GM12878 (cell line): ENCODE results near the gene HRC. TPM values are rescaled to one million over a fixed set of nuclear protein-coding genes. Genes with fewer than 3 reads are reported as not detected.

ENCODE experiments used
- ATAC-seq: fragments of 200-7000 bp; cut with Tn5 transposase; 3 replicates; pipeline ENCODE4 v1.9.1; 2020; ENCODE audit warnings: mild to moderate bottlenecking, moderate library complexity
- BruUV-seq: library from RNA; stranded (reverse); fragments of 400-500 nt; replicated peaks from 2 replicates; lab custom pipeline; 2021; lab: Mats Ljungman, UMichigan
- CTCF ChIA-PET: fragments of 300-600 bp; sonication (Branson Sonifier 250); formaldehyde crosslinking; extraction: SDS; loops from one replicate; lab custom pipeline; 2021; ENCODE audit warnings: inconsistent platforms; lab: Yijun Ruan, JAX
- POLR2A ChIA-PET: fragments of 350-600 bp; formaldehyde crosslinking; extraction: SDS; loops from one replicate; lab custom pipeline; 2021; ENCODE audit warnings: inconsistent platforms; lab: Charles Lee
- RAD21 ChIA-PET: fragments of 300-600 bp; sonication (Branson Sonifier 250); formaldehyde crosslinking; loops from one replicate; lab custom pipeline; 2023; ENCODE audit warnings: antibody characterized with exemption; ENCODE audit not compliant: unreplicated experiment; lab: Charles Lee
- SMC1A ChIA-PET: fragments of 300-600 bp; sonication (Branson Sonifier 250); formaldehyde crosslinking; loops from one replicate; lab custom pipeline; 2023; ENCODE audit not compliant: unreplicated experiment, uncharacterized antibody; lab: Charles Lee
- DNase-seq: peaks from one replicate; pipeline ENCODE4 v3.0.0-alpha.2; 2011; ENCODE audit warnings: low read depth, low spot score
- FAIRE-seq: peaks from 3 replicates; lab custom pipeline; 2011; peaks lifted over from hg19 to GRCh38; lab: Jason Lieb, UNC
- H2AFZ ChIP-seq: 2 replicates; pipeline ENCODE4 v1.6.0; 2011; ENCODE audit warnings: low read depth, low read length, control low read depth; ENCODE audit not compliant: control insufficient read depth
- H3K27ac ChIP-seq: 2 replicates; pipeline ENCODE4 v1.5.1; 2011; ENCODE audit warnings: control low read depth; ENCODE audit not compliant: control insufficient read depth, insufficient read depth
- H3K27me3 ChIP-seq, 2 experiments: replicated peaks in 1 of 2; 2 replicates each; pipeline versions ENCODE4 v1.6.0 to v1.6.1; 2011; ENCODE audit warnings: low read length in 1 of 2; ENCODE audit not compliant: control insufficient read depth in 2 of 2, insufficient read depth in 2 of 2
- H3K36me3 ChIP-seq, 2 experiments: 2 replicates each; pipeline ENCODE4 v1.5.1; 2011; ENCODE audit warnings: low read length in 1 of 2; ENCODE audit not compliant: control insufficient read depth in 2 of 2, insufficient read depth in 2 of 2
- H3K4me1 ChIP-seq: 2 replicates; pipeline ENCODE4 v1.6.1; 2011; ENCODE audit warnings: mild to moderate bottlenecking, low read length, moderate library complexity, mixed read lengths; ENCODE audit not compliant: control insufficient read depth, insufficient read depth
- H3K4me2 ChIP-seq: 2 replicates; pipeline ENCODE4 v1.6.0; 2011; ENCODE audit warnings: control low read depth; ENCODE audit not compliant: control insufficient read depth, insufficient read depth
- H3K4me3 ChIP-seq: fragments of 200-600 bp; sonication (generic); 2 replicates; pipeline ENCODE4 v1.5.1; 2016
- H3K79me2 ChIP-seq: 2 replicates; pipeline ENCODE4 v1.6.0; 2011; ENCODE audit warnings: low read length; ENCODE audit not compliant: control insufficient read depth, insufficient read depth
- H3K9ac ChIP-seq: 2 replicates; pipeline ENCODE4 v1.8.0; 2011; ENCODE audit warnings: low read length, control low read depth, mixed read lengths; ENCODE audit not compliant: control insufficient read depth, insufficient read depth
- H3K9me3 ChIP-seq: replicated peaks from 3 replicates; pipeline ENCODE4 v1.5.1; 2011; ENCODE audit warnings: mild to moderate bottlenecking, low read length; ENCODE audit not compliant: control insufficient read depth, insufficient read depth
- H4K20me1 ChIP-seq: 2 replicates; pipeline ENCODE4 v1.6.0; 2011; ENCODE audit not compliant: control insufficient read depth, insufficient read depth
- EGR1 ChIP-seq, 2 experiments: IDR thresholded peaks; 1 replicate in 1 of 2; 2 replicates in 1 of 2; pipeline ENCODE4 v1.6.1; 2011 to 2012; ENCODE audit warnings: low read depth in 2 of 2, low read length in 2 of 2, borderline replicate concordance in 1 of 2, mild to moderate bottlenecking in 1 of 2, moderate library complexity in 1 of 2
- SIX5 ChIP-seq: IDR thresholded peaks from 2 replicates; pipeline ENCODE4 v1.6.1; 2011; ENCODE audit warnings: mild to moderate bottlenecking, low read depth, low read length, moderate library complexity; ENCODE audit not compliant: severe bottlenecking
- ZZZ3 ChIP-seq: IDR thresholded peaks from 2 replicates; pipeline ENCODE4 v1.6.1; 2011; ENCODE audit warnings: low read depth; ENCODE audit not compliant: control insufficient read depth, insufficient read length
- WGBS: methylation state at CpG from one replicate; pipeline ENCODE4 v1.1.6; 2016; ENCODE audit warnings: low lambda C conversion rate; ENCODE audit not compliant: insufficient replicate concordance, insufficient coverage; ENCODE audit errors: missing lambda C conversion rate; 5-methylcytosine and 5-hydroxymethylcytosine counted together
- in situ Hi-C: fragments of 300-500 bp; cut with MboI; formaldehyde crosslinking; loops from 9 replicates; pipeline ENCODE4 v1.14.3; 2018; ENCODE audit warnings: mixed read lengths
- intact Hi-C: fragments of 100-400 bp; cut with micrococcal nuclease; formaldehyde crosslinking; loops from one replicate; pipeline ENCODE4 v1.14.2; 2022; ENCODE audit not compliant: unreplicated experiment
- polyA plus RNA-seq, 11 experiments: library from polyadenylated mRNA; depleted of rRNA in 4 of 11; unstranded in 6 of 11; stranded (reverse) in 5 of 11; fragments of >200 nt; fragmentation: Nextera tagmentation in 4 of 11; fragmentation: Illumina TruSeq in 1 of 11; extraction: Ambion mirVana in 4 of 11; extraction: Trizol in 1 of 11; gene quantifications; 1 replicate in 1 of 11; 2 replicates in 10 of 11; pipeline versions ENCODE4 v1.2.1 to v1.2.3, GENCODE V29; 2011 to 2016; ENCODE audit warnings: inconsistent platforms in 2 of 11, missing spikeins in 2 of 11, low read depth in 1 of 11
- total RNA-seq, 4 experiments: library from RNA; depleted of rRNA in 3 of 4; stranded (reverse); fragments of >200 nt in 3 of 4; fragmentation: Illumina TruSeq in 1 of 4; extraction: Trizol in 1 of 4; gene quantifications; 2 replicates each; pipeline versions ENCODE4 v1.2.1 to v1.2.3, GENCODE V29; 2013 to 2021
- TF ChIP-seq, protein P1 (sequence below): IDR thresholded peaks from 2 replicates; pipeline ENCODE4 v1.6.1; 2011; ENCODE audit warnings: mild to moderate bottlenecking, low read depth, low read length, moderate library complexity; ENCODE audit not compliant: insufficient replicate concordance
- TF ChIP-seq, protein P2 (sequence below): fragments of 150-350 bp; IDR thresholded peaks from 2 replicates; pipeline ENCODE4 v1.6.1; 2016; ENCODE audit warnings: low read depth, low read length
- TF ChIP-seq, protein P3 (sequence below): fragments of 150-350 bp; IDR thresholded peaks from 2 replicates; pipeline ENCODE4 v1.6.1; 2014; ENCODE audit warnings: mild to moderate bottlenecking, low read depth, low read length
- TF ChIP-seq, protein P4 (sequence below): fragments of 450-650 bp; formaldehyde crosslinking; IDR thresholded peaks from 2 replicates; pipeline ENCODE4 v1.4.0; 2022; ENCODE audit warnings: mild to moderate bottlenecking, moderate library complexity

The HRC gene
- total and polyA plus RNA-seq, 10 of the 15 experiments (the other 5 are each of a cell fraction or from before 2014, with no cell fraction given): 0.10 TPM; not detected in 9

DNA sequence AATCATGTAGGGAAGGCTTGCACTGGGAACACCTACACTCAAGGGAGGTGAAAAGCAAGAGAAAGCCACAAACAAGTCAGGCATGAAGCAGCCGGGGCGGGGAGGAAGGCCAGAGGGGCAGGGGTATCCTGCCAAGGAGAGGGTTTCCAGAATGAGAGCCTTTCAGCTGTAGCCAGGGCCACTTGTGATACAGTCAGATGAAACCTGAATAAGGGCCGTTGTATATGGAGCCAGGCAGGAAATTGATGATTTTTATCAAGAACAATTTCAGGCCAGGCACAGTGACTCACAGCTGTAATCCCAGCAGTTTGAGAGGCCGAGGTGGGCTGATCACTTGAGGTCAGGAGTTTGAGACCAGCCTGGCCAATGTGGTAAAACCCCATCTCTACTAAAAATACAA is 6.8 kb upstream of the HRC start:
- H3K79me2 ChIP-seq: no peaks in the 10 kb centered on the region
- no peaks in the 10 kb centered on the region for H3K9me3 ChIP-seq
- no peaks in the 10 kb centered on the region for H3K36me3 ChIP-seq
- no peak overlapping the region for H2AFZ ChIP-seq
- ChIA-PET CTCF (interaction anchor here (1.2 to 1.5 kb wide), 2 partner anchors 46 to 64 kb away, joined by 3 to 4 read pairs; no protein-coding TSS in a partner anchor), RAD21 (no interaction called here), POLR2A (no interaction called here), SMC1A (no interaction called here)
- no TSS peak for BruUV-seq
- no peaks in the 10 kb centered on the region for H3K4me1 ChIP-seq
- intact Hi-C loops: no loop called here
- H4K20me1 ChIP-seq: no peaks in the 10 kb centered on the region
- 5% methylated on average over 4 of the region's 4 CpGs for WGBS
- FAIRE-seq (no peak), DNase-seq (no peak), ATAC-seq (no peak)
- no peak overlapping the region for H3K4me3 ChIP-seq
- in situ Hi-C loops: no loop called here
- H3K27ac ChIP-seq: no peak overlapping the region
- no peak for TF ChIP-seq EGR1 (IDR thresholded peaks at IDR 0.05; ENCODE audit: borderline replicate concordance in 1 of 2, low read depth in 2 of 2, low read length in 2 of 2)
- TF ChIP-seq, protein P1, sequence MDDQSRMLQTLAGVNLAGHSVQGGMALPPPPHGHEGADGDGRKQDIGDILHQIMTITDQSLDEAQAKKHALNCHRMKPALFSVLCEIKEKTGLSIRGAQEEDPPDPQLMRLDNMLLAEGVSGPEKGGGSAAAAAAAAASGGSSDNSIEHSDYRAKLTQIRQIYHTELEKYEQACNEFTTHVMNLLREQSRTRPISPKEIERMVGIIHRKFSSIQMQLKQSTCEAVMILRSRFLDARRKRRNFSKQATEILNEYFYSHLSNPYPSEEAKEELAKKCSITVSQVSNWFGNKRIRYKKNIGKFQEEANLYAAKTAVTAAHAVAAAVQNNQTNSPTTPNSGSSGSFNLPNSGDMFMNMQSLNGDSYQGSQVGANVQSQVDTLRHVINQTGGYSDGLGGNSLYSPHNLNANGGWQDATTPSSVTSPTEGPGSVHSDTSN: no peak
- no peak for TF ChIP-seq SIX5
- TF ChIP-seq, protein P2, sequence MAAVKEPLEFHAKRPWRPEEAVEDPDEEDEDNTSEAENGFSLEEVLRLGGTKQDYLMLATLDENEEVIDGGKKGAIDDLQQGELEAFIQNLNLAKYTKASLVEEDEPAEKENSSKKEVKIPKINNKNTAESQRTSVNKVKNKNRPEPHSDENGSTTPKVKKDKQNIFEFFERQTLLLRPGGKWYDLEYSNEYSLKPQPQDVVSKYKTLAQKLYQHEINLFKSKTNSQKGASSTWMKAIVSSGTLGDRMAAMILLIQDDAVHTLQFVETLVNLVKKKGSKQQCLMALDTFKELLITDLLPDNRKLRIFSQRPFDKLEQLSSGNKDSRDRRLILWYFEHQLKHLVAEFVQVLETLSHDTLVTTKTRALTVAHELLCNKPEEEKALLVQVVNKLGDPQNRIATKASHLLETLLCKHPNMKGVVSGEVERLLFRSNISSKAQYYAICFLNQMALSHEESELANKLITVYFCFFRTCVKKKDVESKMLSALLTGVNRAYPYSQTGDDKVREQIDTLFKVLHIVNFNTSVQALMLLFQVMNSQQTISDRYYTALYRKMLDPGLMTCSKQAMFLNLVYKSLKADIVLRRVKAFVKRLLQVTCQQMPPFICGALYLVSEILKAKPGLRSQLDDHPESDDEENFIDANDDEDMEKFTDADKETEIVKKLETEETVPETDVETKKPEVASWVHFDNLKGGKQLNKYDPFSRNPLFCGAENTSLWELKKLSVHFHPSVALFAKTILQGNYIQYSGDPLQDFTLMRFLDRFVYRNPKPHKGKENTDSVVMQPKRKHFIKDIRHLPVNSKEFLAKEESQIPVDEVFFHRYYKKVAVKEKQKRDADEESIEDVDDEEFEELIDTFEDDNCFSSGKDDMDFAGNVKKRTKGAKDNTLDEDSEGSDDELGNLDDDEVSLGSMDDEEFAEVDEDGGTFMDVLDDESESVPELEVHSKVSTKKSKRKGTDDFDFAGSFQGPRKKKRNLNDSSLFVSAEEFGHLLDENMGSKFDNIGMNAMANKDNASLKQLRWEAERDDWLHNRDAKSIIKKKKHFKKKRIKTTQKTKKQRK: no peak
- no peak for TF ChIP-seq ZZZ3
- TF ChIP-seq, protein P3, sequence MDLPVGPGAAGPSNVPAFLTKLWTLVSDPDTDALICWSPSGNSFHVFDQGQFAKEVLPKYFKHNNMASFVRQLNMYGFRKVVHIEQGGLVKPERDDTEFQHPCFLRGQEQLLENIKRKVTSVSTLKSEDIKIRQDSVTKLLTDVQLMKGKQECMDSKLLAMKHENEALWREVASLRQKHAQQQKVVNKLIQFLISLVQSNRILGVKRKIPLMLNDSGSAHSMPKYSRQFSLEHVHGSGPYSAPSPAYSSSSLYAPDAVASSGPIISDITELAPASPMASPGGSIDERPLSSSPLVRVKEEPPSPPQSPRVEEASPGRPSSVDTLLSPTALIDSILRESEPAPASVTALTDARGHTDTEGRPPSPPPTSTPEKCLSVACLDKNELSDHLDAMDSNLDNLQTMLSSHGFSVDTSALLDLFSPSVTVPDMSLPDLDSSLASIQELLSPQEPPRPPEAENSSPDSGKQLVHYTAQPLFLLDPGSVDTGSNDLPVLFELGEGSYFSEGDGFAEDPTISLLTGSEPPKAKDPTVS: no peak
- TF ChIP-seq, protein P4, sequence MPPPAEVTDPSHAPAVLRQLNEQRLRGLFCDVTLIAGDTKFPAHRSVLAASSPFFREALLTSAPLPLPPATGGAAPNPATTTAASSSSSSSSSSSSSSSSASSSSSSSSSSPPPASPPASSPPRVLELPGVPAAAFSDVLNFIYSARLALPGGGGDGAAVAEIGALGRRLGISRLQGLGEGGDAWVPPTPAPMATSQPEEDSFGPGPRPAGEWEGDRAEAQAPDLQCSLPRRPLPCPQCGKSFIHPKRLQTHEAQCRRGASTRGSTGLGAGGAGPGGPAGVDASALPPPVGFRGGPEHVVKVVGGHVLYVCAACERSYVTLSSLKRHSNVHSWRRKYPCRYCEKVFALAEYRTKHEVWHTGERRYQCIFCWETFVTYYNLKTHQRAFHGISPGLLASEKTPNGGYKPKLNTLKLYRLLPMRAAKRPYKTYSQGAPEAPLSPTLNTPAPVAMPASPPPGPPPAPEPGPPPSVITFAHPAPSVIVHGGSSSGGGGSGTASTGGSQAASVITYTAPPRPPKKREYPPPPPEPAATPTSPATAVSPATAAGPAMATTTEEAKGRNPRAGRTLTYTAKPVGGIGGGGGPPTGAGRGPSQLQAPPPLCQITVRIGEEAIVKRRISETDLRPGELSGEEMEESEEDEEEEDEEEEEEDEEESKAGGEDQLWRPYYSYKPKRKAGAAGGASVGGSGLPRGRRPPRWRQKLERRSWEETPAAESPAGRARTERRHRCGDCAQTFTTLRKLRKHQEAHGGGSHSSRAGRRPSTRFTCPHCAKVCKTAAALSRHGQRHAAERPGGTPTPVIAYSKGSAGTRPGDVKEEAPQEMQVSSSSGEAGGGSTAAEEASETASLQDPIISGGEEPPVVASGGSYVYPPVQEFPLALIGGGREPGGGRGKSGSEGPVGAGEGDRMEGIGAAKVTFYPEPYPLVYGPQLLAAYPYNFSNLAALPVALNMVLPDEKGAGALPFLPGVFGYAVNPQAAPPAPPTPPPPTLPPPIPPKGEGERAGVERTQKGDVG (CRISPR knock-in tag): no peak
- H3K27me3 ChIP-seq: peaks cover 0 to 5% of the 10 kb centered on the region in 2 experiments; a peak in 3 of 4 replicates
- no peak overlapping the region for H3K4me2 ChIP-seq
- H3K9ac ChIP-seq: no peak overlapping the region
